Stimulated activated memory B cell treated with anti-CD40 and anti-IgM and Interleukin-4, amounts not matched to agents 10 μg/mL and 1 μg/mL and 100 μg/mL, for 72 hours (primary cell): ENCODE measurements around the gene HIVEP3.
A peak's percentile ranks its signal among the peaks of the same experiment; 100 is the strongest.

Experiments used
- ATAC-seq: fragments of 150-1000 bp; cut with Tn5 transposase; 2 replicates; pipeline ENCODE4 v1.10.0; 2021
- H3K27ac Mint-ChIP-seq: one replicate; pipeline ENCODE4 v1.8.0; 2022; ENCODE audit warnings: mild to moderate bottlenecking, mixed read lengths
- H3K27me3 Mint-ChIP-seq: one replicate; pipeline ENCODE4 v1.8.0; 2022; ENCODE audit warnings: mixed read lengths
- H3K36me3 Mint-ChIP-seq: one replicate; pipeline ENCODE4 v1.8.0; 2022; ENCODE audit warnings: mixed read lengths
- H3K4me1 Mint-ChIP-seq: one replicate; pipeline ENCODE4 v1.8.0; 2022; ENCODE audit warnings: mixed read lengths
- H3K4me3 Mint-ChIP-seq: one replicate; pipeline ENCODE4 v1.8.0; 2022; ENCODE audit warnings: mild to moderate bottlenecking, moderate library complexity, mixed read lengths
- H3K9me3 Mint-ChIP-seq: one replicate; pipeline ENCODE4 v1.8.0; 2022; ENCODE audit warnings: mixed read lengths

HIVEP3 gene

GRCh38 chr1:41856944-41857285 lies 61.8 kb downstream of the HIVEP3 start:
- ATAC-seq = no peak
- peaks cover 16% of the 10 kb centered on the region for H3K4me1 Mint-ChIP-seq
- no peaks in the 10 kb centered on the region for H3K36me3 Mint-ChIP-seq
- H3K27ac Mint-ChIP-seq = no peak overlapping the region
- H3K27me3 Mint-ChIP-seq = no peaks in the 10 kb centered on the region
- H3K9me3 Mint-ChIP-seq = peaks cover 9% of the 10 kb centered on the region
- no peak overlapping the region for H3K4me3 Mint-ChIP-seq

- H3K36me3 Mint-ChIP-seq = no peaks in the 10 kb centered on the region
- H3K27me3 Mint-ChIP-seq = no peaks in the 10 kb centered on the region
- no peak overlapping the region for H3K27ac Mint-ChIP-seq
- peaks cover 21% of the 10 kb centered on the region for H3K4me1 Mint-ChIP-seq
- H3K4me3 Mint-ChIP-seq = no peak overlapping the region
- ATAC-seq = no peak
- H3K9me3 Mint-ChIP-seq = peaks cover 9% of the 10 kb centered on the region
Measured at GRCh38 chr1:41856151-41856943, 62.4 kb downstream of the HIVEP3 start.

DNA sequence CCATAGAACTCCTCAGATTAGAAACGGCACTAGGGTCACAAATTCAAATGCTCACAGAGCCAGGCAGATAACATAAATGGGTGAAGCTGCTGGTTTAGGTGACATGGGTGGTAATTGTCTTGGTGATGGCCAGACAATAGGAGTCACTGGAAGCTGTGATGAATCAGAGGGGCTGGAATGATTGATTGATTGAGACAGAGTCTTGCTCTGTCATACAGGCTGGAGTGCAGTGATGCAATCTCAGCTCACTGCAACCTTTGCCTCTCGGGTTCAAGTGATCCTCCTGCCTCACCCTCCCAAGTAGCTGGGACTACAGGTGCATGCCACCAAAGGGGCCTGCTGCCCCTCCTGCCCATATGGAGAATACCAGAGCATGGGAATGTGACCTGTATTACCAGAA lies 63.0 kb downstream of the HIVEP3 start:
- H3K36me3 Mint-ChIP-seq = no peaks in the 10 kb centered on the region
- H3K4me1 Mint-ChIP-seq = peaks cover 21% of the 10 kb centered on the region
- ATAC-seq = no peak
- no peak overlapping the region for H3K27ac Mint-ChIP-seq
- H3K9me3 Mint-ChIP-seq = peaks cover 9% of the 10 kb centered on the region
- H3K27me3 Mint-ChIP-seq = no peaks in the 10 kb centered on the region
- no peak overlapping the region for H3K4me3 Mint-ChIP-seq

GRCh38 chr1:41853907-41854306 lies 64.8 kb downstream of the HIVEP3 start:
- no peak overlapping the region for H3K27ac Mint-ChIP-seq
- no peaks in the 10 kb centered on the region for H3K27me3 Mint-ChIP-seq
- peaks cover 9% of the 10 kb centered on the region for H3K9me3 Mint-ChIP-seq
- H3K4me1 Mint-ChIP-seq = peaks cover 13% of the 10 kb centered on the region
- ATAC-seq = no peak
- no peaks in the 10 kb centered on the region for H3K36me3 Mint-ChIP-seq
- no peak overlapping the region for H3K4me3 Mint-ChIP-seq

DNA sequence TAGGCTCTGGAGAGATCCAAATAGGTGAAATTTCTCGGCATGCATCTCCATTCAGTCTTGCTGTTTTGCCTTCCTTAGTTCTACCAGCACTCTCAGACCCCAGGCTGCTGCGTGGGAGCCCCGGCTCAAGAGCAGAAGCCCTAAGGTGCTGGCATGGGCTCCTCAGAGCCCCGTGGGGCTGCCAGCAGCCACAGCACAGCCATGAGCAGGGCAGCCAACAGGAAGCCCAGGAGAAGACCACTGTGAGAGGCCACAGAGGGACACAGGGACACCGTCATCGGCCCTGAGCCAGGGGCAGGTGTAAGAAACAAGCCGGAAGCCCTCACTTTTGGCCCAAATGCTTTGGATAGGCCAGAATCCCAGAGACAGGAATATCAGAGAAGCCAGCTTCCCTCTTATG lies 66.6 kb downstream of the HIVEP3 start:
- ATAC-seq = no peak
- peaks cover 8% of the 10 kb centered on the region for H3K4me1 Mint-ChIP-seq
- H3K27me3 Mint-ChIP-seq = no peaks in the 10 kb centered on the region
- H3K36me3 Mint-ChIP-seq = no peaks in the 10 kb centered on the region
- no peak overlapping the region for H3K4me3 Mint-ChIP-seq
- no peak overlapping the region for H3K27ac Mint-ChIP-seq
- peaks cover 9% of the 10 kb centered on the region for H3K9me3 Mint-ChIP-seq

- ATAC-seq = peak; percentile 73
- Mint-ChIP-seq H3K4me1 (peaks cover 13% of the 10 kb centered on the region), H3K27ac (no peak overlapping the region), H3K36me3 (no peaks in the 10 kb centered on the region), H3K4me3 (no peak overlapping the region), H3K27me3 (no peaks in the 10 kb centered on the region), H3K9me3 (peaks cover 9% of the 10 kb centered on the region)
Measured at GRCh38 chr1:41851589-41851988, 67.1 kb downstream of the HIVEP3 start.

DNA sequence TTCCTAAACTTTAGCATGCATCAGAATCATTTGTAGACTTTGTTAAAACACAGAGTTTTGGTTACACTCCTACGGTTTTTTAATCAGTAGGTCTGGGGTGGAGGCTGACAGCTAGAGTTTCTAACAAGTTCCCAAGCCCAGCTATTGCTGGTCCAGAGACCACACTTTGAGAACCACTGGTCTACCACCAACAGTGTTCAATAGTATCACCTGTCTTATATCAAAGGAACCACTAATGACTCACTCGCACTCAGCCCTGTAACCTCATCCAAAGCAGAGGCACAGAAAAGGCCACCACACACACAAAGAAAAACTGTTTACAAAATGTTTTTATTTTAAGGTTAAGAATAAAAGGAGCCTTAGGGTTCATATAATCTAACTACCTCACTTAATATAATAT lies 68.7 kb downstream of the HIVEP3 start:
- Mint-ChIP-seq H3K4me1 (peaks cover 13% of the 10 kb centered on the region), H3K4me3 (no peak overlapping the region), H3K27ac (no peak overlapping the region), H3K36me3 (no peaks in the 10 kb centered on the region), H3K9me3 (peaks cover 6% of the 10 kb centered on the region), H3K27me3 (no peaks in the 10 kb centered on the region)
- ATAC-seq = no peak

DNA sequence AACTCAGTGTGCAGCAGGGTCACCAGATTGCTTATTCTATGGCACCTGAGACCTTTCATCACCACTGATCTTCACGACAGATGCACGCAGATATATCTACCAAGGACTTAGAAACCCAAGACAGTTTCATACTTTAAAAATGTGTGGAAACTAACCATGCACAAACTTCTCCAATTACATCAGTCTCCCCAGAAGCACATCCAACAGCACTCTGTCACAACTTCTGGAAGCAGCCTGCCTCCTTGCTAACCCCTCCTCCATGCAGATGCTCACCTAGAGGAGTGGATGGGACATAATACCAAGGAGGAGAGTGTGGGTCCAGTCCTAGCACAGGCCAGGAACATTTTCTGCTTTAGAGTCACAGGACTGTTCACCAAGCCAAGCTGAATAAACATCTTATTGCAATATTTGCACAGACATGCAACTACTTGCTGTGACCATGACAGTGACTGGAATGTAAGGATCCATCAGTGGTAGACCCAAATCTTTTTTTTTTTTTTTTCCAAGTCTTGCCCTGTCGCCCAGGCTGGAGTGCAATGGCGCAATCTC lies 69.4 kb downstream of the HIVEP3 start:
- no peak for ATAC-seq

DNA sequence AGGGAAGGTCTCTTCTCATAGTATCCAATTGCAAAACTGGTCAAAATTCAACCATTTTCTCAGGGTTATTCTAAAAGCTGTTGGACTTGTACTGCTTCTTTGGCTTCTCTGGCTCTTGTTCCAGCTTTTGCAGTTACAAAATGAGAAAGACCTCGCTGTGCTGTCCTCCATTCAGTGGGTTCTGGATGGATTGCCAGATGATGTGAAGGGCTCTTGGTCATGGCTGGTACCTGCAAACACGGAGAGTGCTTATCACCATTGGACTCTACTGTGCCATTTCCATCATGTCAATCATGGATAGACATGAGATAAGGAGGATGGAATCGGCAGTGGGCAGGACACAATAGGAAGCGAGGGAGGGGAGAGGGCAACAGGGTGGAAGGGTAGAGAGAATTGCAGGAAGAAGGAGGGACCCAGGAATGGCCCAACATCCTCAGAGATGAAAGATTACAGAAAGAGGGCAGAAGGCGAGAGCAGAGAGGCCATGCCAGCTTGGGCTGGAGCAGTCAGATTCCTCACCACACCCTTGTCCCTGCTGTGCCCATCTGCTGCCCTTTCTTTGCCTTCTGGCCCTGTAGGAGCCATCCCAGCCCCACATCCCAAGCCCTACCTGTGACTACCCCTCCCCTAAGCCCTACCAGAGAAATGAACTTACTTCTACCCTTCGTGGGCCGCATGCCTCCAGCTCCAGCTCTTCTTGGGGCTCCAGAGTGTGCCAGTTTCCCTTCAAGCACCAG lies 70.3 kb downstream of the HIVEP3 start:
- no peak overlapping the region for H3K4me3 Mint-ChIP-seq
- H3K27ac Mint-ChIP-seq = no peak overlapping the region
- H3K4me1 Mint-ChIP-seq = peaks cover 13% of the 10 kb centered on the region
- H3K9me3 Mint-ChIP-seq = peaks cover 4% of the 10 kb centered on the region
- ATAC-seq = no peak
- no peaks in the 10 kb centered on the region for H3K36me3 Mint-ChIP-seq
- H3K27me3 Mint-ChIP-seq = no peaks in the 10 kb centered on the region

More for the DNA sequence above, 69.4 kb downstream of the HIVEP3 start:
- no peaks in the 10 kb centered on the region for H3K36me3 Mint-ChIP-seq
- H3K27me3 Mint-ChIP-seq = no peaks in the 10 kb centered on the region
- peaks cover 13% of the 10 kb centered on the region for H3K4me1 Mint-ChIP-seq
- no peak overlapping the region for H3K27ac Mint-ChIP-seq
- H3K4me3 Mint-ChIP-seq = no peak overlapping the region
- peaks cover 6% of the 10 kb centered on the region for H3K9me3 Mint-ChIP-seq

DNA sequence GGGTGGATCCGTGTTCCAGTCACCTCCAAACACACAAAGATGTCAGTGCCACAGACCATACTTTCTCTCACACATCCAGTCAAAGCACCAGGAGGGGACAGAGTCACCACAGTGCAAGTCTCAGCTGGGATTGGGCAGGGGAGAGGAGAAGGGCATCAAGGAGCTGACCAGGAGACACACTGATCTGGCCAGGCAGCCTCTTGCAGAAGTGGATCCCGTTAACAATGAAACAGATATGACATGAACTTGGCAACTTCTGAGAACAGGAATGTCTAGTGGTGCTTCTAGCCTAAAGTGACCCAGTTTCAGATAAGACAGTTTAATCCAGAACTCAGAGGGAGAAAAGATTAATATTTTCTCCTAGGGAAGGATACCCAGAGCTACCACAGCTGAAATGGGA lies 71.0 kb downstream of the HIVEP3 start:
- Mint-ChIP-seq H3K27me3 (no peaks in the 10 kb centered on the region), H3K36me3 (no peaks in the 10 kb centered on the region), H3K27ac (no peak overlapping the region), H3K4me1 (peaks cover 13% of the 10 kb centered on the region), H3K4me3 (no peak overlapping the region), H3K9me3 (no peaks in the 10 kb centered on the region)
- ATAC-seq = no peak

DNA sequence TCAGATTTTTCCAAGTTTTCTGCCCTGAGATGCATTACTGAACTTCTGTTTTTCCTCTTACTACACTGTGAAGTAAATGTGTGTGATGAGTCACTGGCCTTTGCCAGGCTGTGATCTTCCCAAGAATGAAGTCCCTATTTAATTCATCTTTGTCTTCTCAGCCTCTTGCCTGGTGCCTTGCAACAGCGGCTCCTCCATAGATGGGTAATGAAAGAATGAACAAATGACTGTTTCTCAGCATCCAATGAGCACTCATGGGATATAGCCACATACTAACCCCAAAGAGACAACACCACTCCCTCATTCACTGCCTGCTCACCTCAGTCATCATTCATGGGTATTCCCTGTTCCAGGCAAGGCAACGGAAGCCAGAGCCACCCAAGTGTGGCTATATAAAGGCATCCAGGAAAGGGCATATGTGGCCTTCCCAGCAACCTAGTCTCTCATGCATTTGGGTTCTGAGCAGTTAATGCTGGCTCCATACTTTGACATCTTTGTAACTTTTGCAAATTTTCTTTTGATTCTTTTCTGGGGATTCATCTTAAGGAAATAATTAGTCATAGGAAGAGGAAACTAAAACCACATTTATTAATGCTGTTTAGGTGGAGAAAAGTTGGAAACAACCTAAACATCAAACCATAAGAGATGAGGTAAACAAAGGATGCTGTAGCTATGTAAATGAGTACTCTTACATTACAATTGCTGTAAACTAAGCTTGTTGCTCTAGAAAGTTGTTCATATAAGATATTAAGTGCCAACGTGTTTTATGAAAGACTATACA lies 71.9 kb downstream of the HIVEP3 start:
- no peak for ATAC-seq
- no peak overlapping the region for H3K4me3 Mint-ChIP-seq
- no peaks in the 10 kb centered on the region for H3K9me3 Mint-ChIP-seq
- no peaks in the 10 kb centered on the region for H3K36me3 Mint-ChIP-seq
- no peaks in the 10 kb centered on the region for H3K27me3 Mint-ChIP-seq
- H3K4me1 Mint-ChIP-seq = peaks cover 9% of the 10 kb centered on the region
- no peak overlapping the region for H3K27ac Mint-ChIP-seq

DNA sequence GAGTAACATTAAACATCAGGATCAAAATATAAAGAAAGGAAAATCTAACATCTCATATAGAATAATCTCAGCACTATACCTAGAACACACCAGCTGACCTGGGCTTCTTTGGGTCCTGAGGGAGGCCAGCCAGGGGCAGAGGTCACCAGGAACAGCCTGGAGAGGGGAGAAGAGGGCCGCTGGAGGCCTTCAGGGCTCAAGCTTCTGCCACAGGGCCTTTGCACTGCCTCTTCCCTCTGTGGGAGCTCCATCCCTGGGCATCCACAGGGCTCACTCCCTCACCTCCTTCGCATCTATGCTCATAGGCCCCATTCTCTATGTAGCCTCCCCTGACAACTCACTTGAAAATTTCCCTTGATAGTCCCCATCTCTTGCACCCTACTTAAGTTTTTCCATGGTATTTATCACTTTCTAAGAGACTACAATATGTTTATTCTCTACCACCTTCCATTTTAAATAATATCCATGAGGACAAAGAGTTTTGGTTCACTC lies 73.9 kb downstream of the HIVEP3 start:
- Mint-ChIP-seq H3K36me3 (no peaks in the 10 kb centered on the region), H3K4me1 (peaks cover 14% of the 10 kb centered on the region), H3K27me3 (no peaks in the 10 kb centered on the region), H3K27ac (no peak overlapping the region), H3K4me3 (no peak overlapping the region), H3K9me3 (no peaks in the 10 kb centered on the region)
- ATAC-seq = no peak

DNA sequence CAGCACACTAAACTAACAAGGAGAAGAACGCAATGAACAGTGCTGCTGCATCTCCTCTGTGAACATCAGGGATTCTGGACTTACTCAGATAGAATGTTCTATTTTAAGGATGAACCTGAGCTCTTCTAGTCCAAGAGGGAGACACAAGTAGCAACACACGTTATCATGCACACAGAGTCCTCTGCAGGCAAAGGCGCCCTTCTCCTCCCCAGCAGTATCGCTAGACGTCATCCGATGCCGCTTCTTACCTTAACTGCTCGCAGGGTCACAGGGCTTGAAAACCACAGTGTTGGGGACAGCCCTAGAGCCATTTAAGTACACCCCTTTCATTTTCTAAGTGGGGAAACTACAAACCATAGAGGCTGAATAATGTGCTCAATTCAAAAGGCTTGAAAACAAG lies 74.5 kb downstream of the HIVEP3 start:
- Mint-ChIP-seq H3K4me1 (peaks cover 14% of the 10 kb centered on the region), H3K9me3 (no peaks in the 10 kb centered on the region), H3K36me3 (no peaks in the 10 kb centered on the region), H3K27me3 (no peaks in the 10 kb centered on the region), H3K4me3 (no peak overlapping the region), H3K27ac (no peak overlapping the region)
- ATAC-seq = no peak

DNA sequence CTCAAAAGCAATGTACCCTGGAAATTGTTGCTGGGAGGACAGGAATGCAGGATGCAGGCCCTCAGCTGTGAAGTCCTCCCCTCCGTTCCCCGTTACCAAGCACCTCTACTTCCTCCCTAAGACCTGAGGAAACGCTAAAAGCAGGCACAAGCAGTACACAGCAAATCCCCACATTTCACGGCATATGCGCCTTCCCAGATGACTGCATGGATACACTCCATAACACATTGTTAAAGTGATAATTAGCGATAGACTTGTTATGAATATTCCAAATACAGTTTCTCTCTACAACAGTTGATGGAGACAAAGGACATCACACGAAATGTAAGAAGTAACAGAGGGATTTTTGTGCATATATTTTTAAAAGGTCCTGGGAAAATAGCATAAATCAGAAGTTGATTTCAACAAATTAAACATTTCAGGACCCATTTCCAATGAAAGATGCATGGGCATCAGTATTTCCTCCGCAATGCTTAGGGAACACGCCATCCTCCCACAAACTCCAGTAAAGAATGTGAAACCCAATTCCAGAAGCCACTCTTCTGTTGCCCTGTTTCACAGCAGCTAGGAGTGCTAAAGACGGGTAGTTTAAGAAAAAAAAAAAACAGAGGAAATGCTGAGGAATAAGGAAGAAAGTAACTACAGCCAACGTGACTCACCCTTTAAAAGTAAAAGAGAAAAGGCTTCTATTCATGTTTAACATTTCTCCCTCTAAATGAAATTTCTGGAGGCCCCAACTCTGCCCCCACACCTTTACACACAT lies 75.5 kb downstream of the HIVEP3 start:
- no peak overlapping the region for H3K27ac Mint-ChIP-seq
- peaks cover 14% of the 10 kb centered on the region for H3K4me1 Mint-ChIP-seq
- ATAC-seq = no peak
- no peak overlapping the region for H3K4me3 Mint-ChIP-seq
- H3K36me3 Mint-ChIP-seq = no peaks in the 10 kb centered on the region
- H3K27me3 Mint-ChIP-seq = peaks cover 7% of the 10 kb centered on the region
- no peaks in the 10 kb centered on the region for H3K9me3 Mint-ChIP-seq
